ENCODE results near the gene VPS54.

VPS54 gene

GRCh38 chr2:64019083-64019974, at the start of gene VPS54:
VPS54 (minus strand) TSS chr2:64019428; CDS start chr2:63983999, 35,429 bp downstream.
- ATAC-seq = peak; percentile 79
- peak; percentile 66 for DNase-seq

GRCh38 chr2:64067326-64067725, 48.1 kb upstream of the VPS54 start:
- no peak for DNase-seq
- no peak for ATAC-seq

- DNase-seq (no peak), ATAC-seq (no peak)
These were observed 46.3 kb upstream of the VPS54 start for GRCh38 chr2:64065516-64065915.

- ATAC-seq (no peak), DNase-seq (no peak)
These were observed 44.7 kb upstream of the VPS54 start for GRCh38 chr2:64063924-64064331.

GRCh38 chr2:64063454-64063853, 44.2 kb upstream of the VPS54 start:
- no peak for DNase-seq

GRCh38 chr2:64062840-64063239, 43.6 kb upstream of the VPS54 start:
- ATAC-seq (no peak), DNase-seq (no peak)

More at GRCh38 chr2:64063454-64063853, 44.2 kb upstream of the VPS54 start:
- no peak for ATAC-seq

GRCh38 chr2:64059270-64059669, 40.0 kb upstream of the VPS54 start:
- no peak for DNase-seq
- no peak for ATAC-seq

GRCh38 chr2:64056021-64056420, 36.8 kb upstream of the VPS54 start:
- no peak for ATAC-seq

GRCh38 chr2:64054161-64054915, 35.1 kb upstream of the VPS54 start:
- ATAC-seq = no peak
- DNase-seq = no peak

More at GRCh38 chr2:64056021-64056420, 36.8 kb upstream of the VPS54 start:
- no peak for DNase-seq

GRCh38 chr2:64052463-64053241, 33.4 kb upstream of the VPS54 start:
- no peak for ATAC-seq
- no peak for DNase-seq

- peak; percentile 70 for DNase-seq
- peak; percentile 96 for ATAC-seq
These were observed 30.5 kb upstream of the VPS54 start for GRCh38 chr2:64049633-64050220.

GRCh38 chr2:64045938-64046337, 26.7 kb upstream of the VPS54 start:
- DNase-seq (no peak), ATAC-seq (no peak)

- ATAC-seq (no peak), DNase-seq (no peak)
These were observed 20.9 kb upstream of the VPS54 start for GRCh38 chr2:64040161-64040560.

- DNase-seq = no peak
- peak; percentile 99 for ATAC-seq
These were observed 16.9 kb upstream of the VPS54 start for GRCh38 chr2:64036034-64036705.

- ATAC-seq = peak; percentile 25
- no peak for DNase-seq
These were observed 16.1 kb upstream of the VPS54 start for GRCh38 chr2:64035072-64035942.

- DNase-seq (no peak), ATAC-seq (no peak)
These were observed 10.0 kb upstream of the VPS54 start for GRCh38 chr2:64029116-64029665.

- ATAC-seq (no peak), DNase-seq (no peak)
These were observed 6.5 kb upstream of the VPS54 start for GRCh38 chr2:64025741-64026140.

- ATAC-seq = no peak
- no peak for DNase-seq
These were observed 5.2 kb upstream of the VPS54 start for GRCh38 chr2:64024259-64024949.

- ATAC-seq (no peak), DNase-seq (no peak)
These were observed 4.4 kb upstream of the VPS54 start for GRCh38 chr2:64023485-64024258.
